ENCODE data around the gene RPTOR. TPM values are rescaled to one million over a fixed set of nuclear protein-coding genes. Genes with fewer than 3 reads are reported as not detected.
"Not testable (repeated sequence)": the region's sequence is repeated elsewhere in the genome, so short reads cannot be mapped to it uniquely, and the experiment has no call there.

The RPTOR gene
- polyA plus RNA-seq, 5 donors, result 13.5 to 23.7 (median 15.7) TPM

DNA sequence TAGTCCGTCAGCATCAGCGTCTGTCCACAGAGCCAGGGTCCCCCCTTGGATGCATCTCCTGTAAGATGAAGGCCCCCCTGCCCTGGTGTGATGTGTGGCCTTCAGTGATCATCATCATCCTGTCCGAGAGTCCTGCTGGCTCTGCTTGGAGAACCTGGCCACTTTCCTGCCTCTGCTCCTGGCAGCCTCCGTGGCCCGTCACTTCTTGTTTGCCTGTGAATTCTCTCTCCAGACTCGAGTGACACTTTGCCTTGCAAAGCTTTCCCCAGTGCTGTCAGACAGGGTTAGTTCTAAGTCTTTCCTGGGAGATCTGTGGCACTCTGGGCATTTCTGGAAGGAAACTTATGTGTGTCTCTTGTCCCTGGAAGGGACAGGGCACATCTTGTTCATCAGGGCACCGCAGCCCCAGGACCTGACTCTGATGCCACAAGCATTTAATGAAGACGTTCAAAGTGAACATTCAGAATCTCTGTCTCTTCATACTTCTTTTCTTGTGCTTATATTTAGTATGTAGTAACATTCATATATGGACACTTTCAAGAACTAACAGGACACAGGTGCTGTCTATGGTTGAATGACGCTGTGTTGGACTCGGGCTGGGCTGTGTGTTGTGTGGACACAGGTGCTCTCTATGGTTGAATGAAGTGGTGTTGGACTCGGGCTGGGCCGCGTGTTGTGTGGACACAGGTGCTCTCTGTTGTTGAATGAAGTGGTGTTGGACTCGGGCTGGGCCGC is 68.5 kb downstream of the RPTOR start:
- DNase-seq, result no peak

DNA sequence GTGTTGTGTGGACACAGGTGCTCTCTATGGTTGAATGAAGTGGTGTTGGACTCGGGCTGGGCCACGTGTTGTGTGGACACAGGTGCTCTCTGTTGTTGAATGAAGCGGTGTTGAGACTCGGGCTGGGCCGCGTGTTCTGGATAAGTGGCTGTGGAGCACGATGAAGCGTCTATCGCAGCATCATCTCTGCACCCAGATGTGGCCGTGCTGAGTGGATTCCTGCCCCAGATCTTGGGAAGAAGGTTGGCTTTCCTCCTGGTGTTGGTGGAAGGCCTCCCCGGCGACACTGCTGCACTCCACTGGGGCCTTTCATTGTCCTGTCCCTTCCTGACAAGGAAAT is 69.1 kb downstream of the RPTOR start:
- DNase-seq, result no peak

DNA sequence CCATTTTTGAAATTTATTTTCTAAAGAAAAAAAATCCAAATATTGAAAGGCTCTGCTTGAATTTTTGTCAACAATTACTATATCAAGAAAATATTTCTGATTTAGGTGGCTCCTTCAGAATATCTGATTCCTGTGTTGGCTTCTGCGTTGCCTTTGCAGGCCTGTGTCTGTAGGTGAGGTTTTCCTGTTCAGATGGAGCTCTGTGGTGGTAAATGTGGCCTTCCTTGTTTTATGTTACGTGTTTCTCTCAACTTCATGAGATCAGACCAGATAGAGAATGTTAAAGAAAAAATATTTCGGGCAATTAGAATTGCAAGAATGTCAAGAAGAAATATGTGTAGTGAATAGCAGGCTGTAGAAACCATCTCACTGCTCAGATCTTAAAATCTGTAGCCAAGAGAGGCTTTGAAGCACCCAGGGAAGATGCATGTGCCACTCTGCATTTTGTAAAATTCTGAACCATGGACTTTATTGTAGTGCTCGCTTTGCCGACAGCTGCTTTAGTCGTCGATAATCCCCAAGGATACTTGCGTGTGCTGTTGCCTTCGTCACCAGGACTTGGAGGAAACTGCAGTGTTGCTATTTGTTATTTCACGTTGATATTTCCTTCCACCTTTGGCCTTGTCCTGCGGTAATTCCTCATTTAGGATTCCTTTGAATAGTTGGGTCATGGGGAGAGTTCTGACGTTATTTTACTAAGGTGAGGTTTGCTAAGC is 69.9 kb downstream of the RPTOR start:
- no peak for DNase-seq

DNA sequence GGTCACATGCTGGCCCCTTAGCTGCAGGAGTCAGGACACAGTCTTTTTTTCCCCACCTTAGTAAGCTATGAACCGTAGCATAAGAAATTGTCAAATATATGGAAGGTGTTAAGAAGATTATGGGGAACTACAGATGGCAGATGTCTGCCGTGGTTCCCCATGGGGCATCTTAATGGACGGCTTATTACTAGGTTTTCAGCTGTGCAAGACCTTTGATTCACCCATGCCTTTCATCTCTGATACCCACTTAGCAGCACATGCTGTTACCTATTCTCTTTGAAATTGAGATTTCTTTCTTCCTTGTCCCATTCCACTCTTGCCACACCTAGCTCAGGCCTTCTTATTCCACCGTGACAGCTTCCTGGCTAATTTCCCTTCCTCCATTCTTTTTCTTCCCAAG is 70.7 kb downstream of the RPTOR start:
- no peak for DNase-seq

DNA sequence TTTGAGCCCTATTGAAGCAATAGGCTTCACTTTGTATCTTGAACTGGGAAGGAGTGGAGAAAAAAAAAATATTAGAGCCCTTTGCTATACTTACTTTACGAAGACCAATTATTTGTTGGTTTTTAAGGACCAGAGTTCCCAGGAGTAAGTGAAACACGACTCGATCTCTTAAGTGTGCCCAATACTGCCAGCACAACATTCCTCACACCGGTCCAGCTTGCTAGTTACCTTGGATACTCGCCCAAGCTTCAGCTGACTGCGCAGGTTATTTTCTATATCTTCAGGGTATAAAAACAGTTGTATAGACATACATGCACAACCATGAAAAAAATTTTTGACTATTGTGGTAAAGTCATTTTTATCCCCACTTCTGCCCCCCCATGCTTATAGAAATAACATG is 72.1 kb downstream of the RPTOR start:
- no peak for DNase-seq

DNA sequence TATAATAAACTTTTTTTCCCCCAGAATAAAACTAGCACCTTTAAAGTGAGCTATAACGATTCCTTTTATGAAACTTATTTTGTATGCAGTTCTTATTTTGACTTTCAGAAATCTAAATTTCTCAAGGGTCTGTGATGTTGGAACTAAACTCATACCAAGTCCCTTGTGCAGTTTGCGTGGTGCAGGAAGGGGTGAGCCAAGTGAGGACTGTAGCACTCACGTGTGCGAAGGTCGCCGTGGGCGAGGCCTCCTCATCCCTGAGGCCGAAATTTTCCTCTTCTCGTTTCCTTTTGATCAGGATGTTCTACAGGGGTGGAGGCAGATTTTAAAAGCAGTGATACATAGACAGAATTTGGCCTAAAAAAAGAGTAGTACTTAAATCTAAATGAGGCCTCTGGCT is 73.7 kb downstream of the RPTOR start:
- no peak for DNase-seq

DNA sequence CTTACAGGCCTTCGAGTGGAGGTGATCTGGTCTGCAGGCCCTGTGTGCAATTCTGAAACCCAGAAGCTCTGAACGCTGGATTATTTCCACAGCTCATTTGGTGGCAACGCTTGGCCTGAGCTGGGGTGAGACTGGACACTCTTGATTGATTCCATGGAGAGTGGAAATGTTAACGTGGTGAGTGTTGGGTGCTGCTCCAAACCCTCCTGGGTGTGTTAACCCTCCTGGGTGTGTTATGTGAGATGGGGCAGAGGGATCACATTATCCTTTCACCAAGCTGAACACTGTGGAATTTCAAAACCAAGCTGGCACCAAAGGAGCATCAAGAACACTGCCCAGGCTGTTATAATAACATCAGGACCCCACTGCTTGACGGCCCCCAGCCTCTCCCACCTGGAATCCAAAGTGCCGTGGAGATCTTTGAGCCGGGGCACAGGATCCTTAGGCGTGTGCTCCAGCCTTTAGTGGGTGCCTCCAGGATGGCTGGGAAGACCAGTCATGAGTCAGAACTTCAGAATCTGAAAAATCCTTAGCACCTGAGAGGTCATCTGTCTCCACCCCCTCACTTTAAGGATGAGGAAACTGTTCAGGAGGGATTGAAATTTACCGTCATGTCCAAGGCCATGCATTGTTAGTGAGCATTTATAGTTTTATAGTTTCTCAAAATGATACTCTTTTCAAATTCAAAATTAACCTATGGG is 75.0 kb downstream of the RPTOR start:
- DNase-seq, result no peak

DNA sequence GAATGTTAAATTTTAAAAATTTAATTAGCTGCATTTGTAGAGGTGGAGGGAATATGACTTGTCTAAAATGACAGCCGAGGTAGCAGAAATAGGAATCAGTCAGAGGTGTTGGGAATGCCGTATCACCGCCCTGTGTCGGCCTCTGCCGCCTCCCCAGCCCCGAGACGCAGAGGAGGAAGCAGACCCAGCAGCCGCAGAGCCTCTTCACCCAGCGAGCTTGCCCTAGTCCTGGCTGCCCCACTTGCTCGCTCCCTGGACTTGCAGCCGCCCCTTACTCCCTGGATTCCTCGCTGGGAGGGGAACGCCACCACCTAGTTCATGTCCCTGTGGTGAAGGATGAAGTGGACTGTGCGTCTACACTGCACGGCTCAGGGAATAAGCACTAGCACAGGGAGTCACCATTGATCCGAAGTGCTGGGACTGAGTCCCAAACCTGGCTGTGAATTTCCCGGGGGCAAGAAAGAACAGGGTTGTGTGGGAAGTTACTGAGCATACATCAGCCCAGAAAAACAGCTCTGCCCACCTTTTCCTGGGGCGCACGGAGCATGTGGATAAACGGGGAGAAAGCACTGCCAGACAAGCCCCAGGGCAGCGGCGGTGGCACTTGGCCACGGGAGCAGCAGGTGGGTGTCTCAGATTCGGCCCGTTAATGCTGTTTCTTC is 76.8 kb downstream of the RPTOR start:
- DNase-seq, result no peak

DNA sequence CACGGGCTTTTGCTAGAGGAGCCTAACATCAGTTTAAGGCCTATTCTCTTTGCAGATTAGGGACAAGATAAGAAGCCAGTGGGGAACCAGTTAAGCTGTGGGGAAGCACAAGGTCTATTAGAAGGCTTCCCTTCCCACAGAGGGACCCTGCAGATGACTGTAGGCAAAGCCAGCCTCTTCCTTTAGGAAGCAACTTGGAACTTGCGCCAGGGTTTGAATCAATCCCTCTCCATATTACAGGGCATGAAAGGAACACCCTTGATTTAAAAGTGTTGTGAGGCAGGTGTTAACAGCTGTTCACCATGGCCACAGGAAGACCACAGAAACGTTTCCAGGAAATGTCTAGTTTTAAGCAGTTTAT is 77.3 kb downstream of the RPTOR start:
- no peak for DNase-seq

DNA sequence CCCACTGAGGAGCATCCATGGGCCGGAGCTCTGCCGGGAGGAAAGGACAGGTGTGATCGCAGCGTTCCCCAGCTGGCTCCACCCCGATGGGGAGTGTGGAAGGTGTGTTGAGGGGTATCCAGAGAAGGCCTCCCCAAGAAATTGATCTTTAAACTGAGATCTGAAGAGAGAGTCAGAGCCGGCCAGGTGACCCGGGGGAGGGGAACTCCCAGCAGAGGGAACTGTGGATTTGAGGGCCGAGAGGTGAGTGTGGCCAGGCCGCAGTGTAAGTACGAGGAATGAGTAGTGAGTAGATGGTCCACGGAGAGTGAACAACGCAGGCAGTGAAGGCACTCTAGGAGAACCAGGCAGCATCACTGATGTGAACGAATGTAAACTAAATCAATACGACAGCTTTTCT is 80.2 kb downstream of the RPTOR start:
- no peak for DNase-seq

DNA sequence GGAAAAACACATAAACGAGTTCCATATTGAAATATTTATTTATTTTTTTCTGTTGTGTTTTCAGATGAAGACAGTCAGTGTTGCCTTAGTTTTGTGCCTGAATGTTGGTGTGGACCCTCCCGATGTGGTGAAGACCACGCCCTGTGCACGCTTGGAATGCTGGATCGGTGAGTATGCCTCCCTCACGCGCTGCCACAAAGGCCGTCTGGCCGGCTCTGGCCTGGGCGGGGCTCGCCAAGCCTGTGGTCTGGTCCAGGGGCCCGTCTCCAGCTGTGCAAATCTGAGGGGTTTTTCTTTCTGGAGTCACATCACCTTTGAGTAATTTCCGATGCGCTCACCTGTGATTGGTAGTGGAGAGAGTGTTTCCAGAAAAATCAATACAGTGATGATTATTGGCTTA is 81.0 kb downstream of the RPTOR start:
- DNase-seq, result no peak

DNA sequence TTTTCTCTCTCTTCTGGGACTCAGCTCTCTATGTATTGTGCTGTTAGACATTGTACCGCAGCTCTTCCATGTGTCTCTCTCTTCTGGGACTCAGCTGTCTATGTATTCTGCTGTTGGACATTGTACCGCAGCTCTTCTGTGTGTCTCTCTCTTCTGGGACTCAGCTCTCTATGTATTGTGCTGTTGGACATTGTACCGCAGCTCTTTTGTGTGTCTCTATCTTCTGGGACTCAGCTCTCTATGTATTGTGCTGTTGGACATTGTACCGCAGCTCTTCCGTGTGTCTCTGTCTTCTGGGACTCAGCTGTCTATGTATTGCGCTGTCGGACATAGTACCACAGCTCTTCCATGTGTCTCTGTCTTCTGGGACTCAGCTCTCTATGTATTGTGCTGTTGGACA is 84.2 kb downstream of the RPTOR start:
- not testable (repeated sequence) for DNase-seq

DNA sequence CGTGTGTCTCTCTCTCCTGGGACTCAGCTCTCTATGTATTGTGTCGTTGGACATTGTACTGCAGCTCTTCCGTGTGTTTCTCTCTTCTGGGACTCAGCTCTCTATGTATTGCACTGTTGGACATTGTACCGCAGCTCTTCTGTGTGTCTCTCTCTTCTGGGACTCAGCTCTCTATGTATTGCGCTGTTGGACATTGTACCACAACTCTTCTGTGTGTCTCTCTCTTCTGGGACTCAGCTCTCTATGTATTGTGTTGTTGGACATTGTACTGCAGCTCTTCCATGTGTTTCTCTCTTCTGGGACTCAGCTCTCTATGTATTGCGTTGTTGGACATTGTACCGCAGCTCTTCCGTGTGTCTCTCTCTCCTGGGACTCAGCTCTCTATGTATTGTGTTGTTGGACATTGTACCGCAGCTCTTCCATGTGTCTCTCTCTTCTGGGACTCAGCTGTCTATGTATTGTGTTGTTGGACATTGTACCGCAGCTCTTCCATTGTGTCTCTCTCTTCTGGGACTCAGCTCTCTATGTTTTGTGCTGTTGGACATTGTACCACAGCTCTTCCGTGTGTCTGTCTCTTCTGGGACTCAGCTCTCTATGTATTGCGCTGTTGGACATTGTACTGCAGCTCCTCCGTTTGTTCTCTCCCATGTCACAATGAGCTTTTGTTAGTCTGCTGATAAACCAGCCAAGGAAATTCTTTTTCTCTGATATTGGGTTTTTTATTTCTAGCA is 84.8 kb downstream of the RPTOR start:
- DNase-seq, result no peak

DNA sequence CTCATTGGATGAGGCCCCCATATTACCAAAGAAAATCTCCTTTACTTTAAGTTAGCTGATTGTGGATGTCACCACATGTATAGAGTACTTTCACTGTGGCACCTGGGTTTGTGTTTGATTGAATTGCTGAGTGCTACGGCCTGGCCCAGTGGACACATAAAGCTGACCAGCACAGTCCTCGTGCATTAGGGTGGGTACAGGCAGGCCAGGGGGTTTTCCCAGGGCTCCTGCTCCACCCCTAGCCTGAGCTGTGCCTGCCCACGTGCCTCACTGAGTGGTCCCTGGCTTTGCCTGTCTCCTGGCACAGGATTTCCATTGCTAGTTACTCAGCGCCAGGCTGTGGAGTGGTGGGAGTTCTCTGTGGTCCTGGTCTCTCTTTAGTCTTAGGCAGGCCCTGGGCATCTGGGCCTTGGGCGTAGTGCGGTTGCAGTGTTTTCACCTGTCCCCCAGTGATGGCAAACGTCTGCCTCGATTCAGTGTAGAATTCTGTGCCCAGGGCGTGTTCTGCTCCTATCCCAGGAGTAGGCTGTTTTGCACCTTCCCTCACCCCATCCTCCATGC is 86.0 kb downstream of the RPTOR start:
- no peak for DNase-seq

DNA sequence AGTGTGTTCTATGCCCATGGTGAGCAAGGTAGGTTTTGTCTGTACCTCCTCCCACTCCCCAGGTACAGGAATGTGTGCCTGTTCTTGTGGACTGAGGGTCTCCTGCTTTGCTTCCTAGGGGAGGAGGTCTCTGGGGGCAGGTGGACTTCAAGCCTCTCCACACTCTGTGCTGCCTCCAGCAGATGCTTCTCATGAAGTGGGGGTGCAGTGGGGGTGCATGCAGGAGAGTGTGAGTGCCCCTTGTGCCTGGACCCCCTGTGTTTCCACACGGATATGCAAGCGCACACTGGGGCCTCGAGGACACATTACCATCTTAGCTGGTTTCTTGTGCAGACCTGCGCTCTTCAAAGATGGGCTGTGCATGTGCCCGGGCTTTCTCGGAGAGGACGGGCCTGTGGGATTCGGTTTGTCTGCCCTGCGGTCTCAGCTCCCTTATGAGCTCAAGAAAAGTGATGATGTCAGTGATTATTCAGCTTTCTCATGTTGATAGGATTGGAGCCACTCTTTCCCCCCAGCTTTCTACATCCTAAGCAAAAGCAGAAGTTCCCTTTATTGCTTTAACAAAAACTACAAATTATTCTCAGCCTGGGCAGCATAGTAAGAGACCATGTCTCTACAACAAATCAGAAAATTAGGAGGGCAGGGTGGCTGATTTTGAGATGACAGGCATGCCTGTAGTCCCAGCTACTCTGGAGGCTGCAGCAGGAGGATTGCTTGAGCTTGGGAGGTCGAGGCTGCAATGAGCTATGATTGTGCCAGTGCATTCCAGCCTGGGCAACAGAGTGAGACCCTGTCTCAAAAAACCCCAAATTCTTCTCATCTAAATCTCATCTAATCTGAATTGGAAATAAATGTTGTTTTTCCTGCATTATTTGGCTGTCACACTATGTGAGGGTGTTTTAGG is 86.8 kb downstream of the RPTOR start:
- no peak for DNase-seq

DNA sequence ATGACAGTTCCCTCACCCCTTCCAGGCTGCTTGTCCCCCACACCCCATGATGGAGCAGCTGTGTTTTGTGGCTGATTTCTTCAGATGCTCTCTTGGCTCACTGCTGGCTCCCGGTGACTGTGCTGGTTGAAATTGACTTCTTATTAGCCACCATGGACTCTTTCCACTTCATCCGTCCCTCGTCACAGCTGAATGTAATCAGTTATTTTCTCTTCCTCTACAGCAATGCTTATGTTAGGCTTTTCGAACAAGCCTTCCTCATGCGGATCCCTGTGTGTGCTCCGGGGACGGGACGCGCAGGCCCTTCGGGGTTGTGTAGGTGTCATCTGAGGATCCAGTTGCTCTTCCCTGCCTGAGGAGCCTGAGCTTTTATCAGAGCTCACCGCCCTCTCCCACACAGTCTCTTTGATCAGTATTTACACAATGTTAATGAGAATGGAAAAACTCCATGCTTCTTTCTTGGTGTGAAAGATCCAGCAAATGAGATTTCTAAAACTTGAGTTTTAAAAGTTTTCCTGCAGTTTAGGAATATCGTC is 87.5 kb downstream of the RPTOR start:
- DNase-seq, result no peak

DNA sequence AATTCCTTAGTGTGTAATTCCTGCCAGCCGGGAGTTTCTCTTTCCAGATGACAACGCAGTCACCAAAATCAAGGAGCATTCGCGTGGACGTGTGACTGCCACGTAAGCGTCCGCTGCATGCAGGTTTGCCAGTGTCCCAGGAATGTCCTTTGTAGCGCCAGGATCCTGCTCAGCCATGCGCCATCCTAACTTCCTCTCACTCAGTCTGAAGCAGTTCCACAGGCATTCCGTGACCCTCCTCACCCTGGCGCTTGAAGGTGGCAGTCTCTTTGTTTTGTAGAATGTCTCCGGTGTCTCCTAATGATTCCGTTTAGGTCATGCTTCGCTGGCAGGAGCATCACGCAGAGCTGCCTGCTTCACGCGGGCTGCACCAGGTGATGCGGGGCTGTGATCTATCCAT is 88.6 kb downstream of the RPTOR start:
- no peak for DNase-seq

DNA sequence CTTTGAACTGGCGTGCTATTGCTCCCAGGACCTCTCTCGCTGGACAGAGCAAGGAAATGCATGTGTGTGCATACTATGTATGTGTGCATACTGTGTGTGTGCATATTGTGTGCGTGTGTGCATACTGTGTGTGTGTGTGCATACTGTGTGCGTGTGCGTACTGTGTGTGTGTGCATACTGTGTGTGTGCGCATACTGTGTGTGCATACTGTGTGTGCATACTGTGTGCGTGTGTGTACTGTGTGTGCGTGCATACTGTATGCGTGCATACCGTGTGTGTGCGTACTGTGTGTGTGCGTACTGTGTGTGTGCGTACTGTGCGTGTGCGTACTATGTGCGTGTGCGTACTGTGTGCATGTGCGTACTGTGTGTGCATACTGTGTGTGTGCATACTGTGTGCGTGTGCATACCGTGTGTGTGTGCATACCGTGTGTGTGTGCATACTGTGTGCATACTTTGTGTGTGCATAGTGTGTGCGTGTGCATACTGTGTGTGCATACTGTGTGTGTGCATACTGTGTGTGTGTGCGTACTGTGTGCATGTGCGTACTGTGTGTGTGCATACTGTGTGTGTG is 89.4 kb downstream of the RPTOR start:
- no peak for DNase-seq

DNA sequence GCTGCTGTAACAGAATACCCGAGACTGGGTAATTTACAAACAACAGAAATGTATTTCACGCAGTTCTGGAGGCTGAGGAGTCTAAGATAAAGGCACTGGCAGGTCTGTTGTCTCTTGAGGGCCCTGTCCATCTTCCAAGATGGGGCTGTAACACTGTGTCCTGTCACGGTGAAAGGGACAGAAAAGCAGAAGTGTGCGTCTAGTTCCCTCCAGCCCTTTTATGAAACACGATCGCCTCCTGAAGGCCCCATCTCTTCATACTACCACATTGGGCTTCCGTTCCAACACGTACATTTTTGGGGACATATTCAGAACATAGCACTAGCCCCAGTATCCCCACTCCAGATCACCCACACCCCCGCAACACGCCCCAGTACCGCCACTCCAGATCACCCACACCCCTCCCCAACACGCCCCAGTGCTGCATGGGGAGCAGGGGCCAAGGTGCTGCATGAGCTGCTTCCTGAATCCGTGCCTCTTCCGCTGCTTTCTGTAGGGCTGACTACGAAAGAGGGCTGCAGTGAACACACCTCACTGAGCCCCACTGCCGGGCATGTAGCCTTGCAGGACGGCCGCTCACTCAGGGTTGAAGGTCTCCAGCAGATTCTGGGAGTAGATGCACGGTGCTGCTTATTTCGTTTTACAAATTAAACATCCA is 91.9 kb downstream of the RPTOR start:
- no peak for DNase-seq
